Activated naive CD8-positive, alpha-beta T cell (primary cell): ENCODE results near the gene OARD1.

ENCODE experiments used
- H3K27ac Mint-ChIP-seq: one replicate; pipeline ENCODE4 v1.8.0; 2021; ENCODE audit warnings: mixed read lengths
- H3K27me3 Mint-ChIP-seq: one replicate; pipeline ENCODE4 v1.8.0; 2021; ENCODE audit warnings: mixed read lengths
- H3K36me3 Mint-ChIP-seq: one replicate; pipeline ENCODE4 v1.8.0; 2021; ENCODE audit warnings: mixed read lengths
- H3K4me1 Mint-ChIP-seq: one replicate; pipeline ENCODE4 v1.8.0; 2021; ENCODE audit warnings: low read depth, mixed read lengths
- H3K4me3 Mint-ChIP-seq: one replicate; pipeline ENCODE4 v1.8.0; 2021; ENCODE audit warnings: mild to moderate bottlenecking, mixed read lengths
- H3K9me3 Mint-ChIP-seq: one replicate; pipeline ENCODE4 v1.8.0; 2021; ENCODE audit warnings: low read depth, mixed read lengths

Gene OARD1

GRCh38 chr6:41083072-41083471, 10.9 kb upstream of the OARD1 start:
- no peak overlapping the region for H3K27ac Mint-ChIP-seq
- no peak overlapping the region for H3K4me3 Mint-ChIP-seq
- no peaks in the 10 kb centered on the region for H3K9me3 Mint-ChIP-seq

GRCh38 chr6:41080621-41081020, 8.5 kb upstream of the OARD1 start:
- Mint-ChIP-seq H3K4me1 (peaks cover 65% of the 10 kb centered on the region), H3K27me3 (no peaks in the 10 kb centered on the region), H3K27ac (peak overlapping the region; percentile 92), H3K36me3 (peaks cover 21% of the 10 kb centered on the region), H3K4me3 (peak overlapping the region; percentile 75), H3K9me3 (no peaks in the 10 kb centered on the region)

More at GRCh38 chr6:41083072-41083471, 10.9 kb upstream of the OARD1 start:
- Mint-ChIP-seq H3K27me3 (no peaks in the 10 kb centered on the region), H3K36me3 (peaks cover 23% of the 10 kb centered on the region), H3K4me1 (peaks cover 55% of the 10 kb centered on the region)

DNA sequence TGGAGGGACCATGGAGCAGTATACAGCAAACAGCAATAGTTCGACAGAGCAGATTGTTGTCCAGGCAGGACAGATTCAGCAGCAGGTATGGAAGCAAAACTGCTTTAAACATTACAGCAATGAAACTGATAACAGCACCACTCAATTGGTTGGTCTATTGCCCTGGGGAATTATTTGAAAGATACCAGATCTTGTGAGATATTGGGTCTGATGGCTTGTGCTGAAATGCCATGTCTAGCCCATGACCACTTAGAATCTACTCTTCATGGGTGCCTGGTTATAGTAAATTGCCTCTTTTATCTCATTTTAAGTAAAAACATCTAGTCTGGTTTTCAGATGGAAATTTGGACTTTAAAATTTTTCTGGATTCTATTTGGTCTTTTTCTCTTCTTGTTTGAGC, 6.9 kb upstream of the OARD1 start:
- Mint-ChIP-seq H3K36me3 (peaks cover 22% of the 10 kb centered on the region), H3K27me3 (no peaks in the 10 kb centered on the region)

DNA sequence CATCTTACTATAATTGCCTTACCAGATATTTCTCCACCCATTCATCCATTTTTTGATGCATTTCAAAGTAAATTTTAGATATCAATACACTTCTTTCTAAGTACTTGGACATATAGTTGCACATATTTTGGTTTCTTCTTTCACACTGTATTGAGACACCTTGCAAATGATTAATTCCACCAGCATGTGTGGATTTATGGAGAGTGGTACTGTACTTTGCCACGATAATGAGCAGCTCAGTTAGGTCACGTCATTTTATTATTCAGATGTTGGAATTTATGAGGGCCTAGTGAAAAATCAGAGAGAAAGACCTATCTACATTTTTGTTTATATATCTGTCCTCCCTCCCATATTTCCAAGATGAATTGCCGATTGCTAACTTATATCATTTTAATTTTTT, 5.9 kb upstream of the OARD1 start:
- no peak overlapping the region for H3K4me3 Mint-ChIP-seq

More for the DNA sequence above, 6.9 kb upstream of the OARD1 start:
- H3K9me3 Mint-ChIP-seq: no peaks in the 10 kb centered on the region
- H3K27ac Mint-ChIP-seq: peak overlapping the region; percentile 88
- no peak overlapping the region for H3K4me3 Mint-ChIP-seq
- peaks cover 79% of the 10 kb centered on the region for H3K4me1 Mint-ChIP-seq

DNA sequence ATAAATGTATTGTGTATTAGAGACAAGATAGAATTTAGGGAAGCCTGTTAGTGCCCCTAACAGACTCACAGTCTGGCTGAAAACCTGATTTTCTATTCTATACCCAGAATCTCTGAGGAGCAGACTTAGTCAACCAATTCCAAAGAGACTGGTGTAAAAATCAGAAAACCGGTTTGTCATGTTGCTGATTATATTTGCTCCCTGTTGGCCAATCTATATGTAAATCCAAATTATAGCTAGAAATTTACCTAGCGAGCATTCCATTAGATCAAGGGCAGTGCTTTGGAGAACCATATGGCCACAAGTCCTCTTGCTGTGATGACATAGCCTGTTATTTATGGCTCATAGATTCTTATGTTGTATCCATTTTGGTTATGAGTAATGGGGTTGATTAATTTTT, 5.4 kb upstream of the OARD1 start:
- peaks cover 24% of the 10 kb centered on the region for H3K36me3 Mint-ChIP-seq
- no peak overlapping the region for H3K27ac Mint-ChIP-seq
- no peaks in the 10 kb centered on the region for H3K9me3 Mint-ChIP-seq
- peaks cover 71% of the 10 kb centered on the region for H3K4me1 Mint-ChIP-seq
- H3K27me3 Mint-ChIP-seq: no peaks in the 10 kb centered on the region
- no peak overlapping the region for H3K4me3 Mint-ChIP-seq

More for the DNA sequence above, 5.9 kb upstream of the OARD1 start:
- Mint-ChIP-seq H3K27me3 (no peaks in the 10 kb centered on the region), H3K36me3 (peaks cover 24% of the 10 kb centered on the region), H3K27ac (no peak overlapping the region), H3K9me3 (no peaks in the 10 kb centered on the region), H3K4me1 (peaks cover 77% of the 10 kb centered on the region)

- Mint-ChIP-seq H3K27me3 (no peaks in the 10 kb centered on the region), H3K4me1 (peaks cover 65% of the 10 kb centered on the region), H3K4me3 (peak overlapping the region; percentile 99), H3K27ac (peak overlapping the region; percentile 98), H3K9me3 (no peaks in the 10 kb centered on the region), H3K36me3 (peaks cover 20% of the 10 kb centered on the region)
These were observed 3.8 kb upstream of the OARD1 start for GRCh38 chr6:41075651-41076626.

DNA sequence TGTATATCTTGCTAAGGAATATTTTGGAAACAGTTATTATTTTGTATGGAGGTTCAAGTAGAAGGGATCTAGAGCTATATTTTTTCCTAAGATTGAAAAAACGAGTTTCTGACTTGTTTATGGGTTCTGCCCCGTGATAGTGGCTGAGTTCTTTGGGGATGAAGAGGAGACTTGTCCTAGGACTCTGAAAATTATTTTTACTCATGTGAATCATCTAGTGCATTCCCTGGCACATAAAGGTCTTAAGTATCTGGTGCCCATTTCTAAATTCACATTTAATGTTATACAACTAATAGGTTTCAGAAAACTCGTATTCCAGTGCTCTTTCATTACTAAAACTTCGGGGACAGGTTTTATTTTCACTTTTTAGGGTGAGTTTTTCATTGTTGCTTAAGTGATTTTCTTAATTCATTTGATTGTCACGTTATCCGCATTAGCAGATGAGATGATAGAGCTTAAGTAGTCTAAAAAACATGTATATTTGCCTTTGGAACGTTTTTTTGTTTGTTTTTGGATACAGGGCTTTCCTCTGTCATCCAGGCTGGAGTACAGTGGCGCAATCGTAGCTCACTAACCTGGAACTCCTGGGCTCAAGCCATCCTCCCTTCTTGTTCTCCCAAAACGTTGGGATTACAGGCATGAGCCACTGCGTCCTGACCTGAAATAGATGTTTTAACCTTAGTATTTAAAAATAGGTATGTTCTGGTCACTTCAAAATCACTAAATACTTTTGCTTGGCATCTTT, 2.7 kb upstream of the OARD1 start:
- H3K4me1 Mint-ChIP-seq: peaks cover 61% of the 10 kb centered on the region
- H3K4me3 Mint-ChIP-seq: peak overlapping the region; percentile 99
- H3K36me3 Mint-ChIP-seq: peaks cover 14% of the 10 kb centered on the region
- peak overlapping the region; percentile 98 for H3K27ac Mint-ChIP-seq
- H3K27me3 Mint-ChIP-seq: no peaks in the 10 kb centered on the region
- no peaks in the 10 kb centered on the region for H3K9me3 Mint-ChIP-seq

DNA sequence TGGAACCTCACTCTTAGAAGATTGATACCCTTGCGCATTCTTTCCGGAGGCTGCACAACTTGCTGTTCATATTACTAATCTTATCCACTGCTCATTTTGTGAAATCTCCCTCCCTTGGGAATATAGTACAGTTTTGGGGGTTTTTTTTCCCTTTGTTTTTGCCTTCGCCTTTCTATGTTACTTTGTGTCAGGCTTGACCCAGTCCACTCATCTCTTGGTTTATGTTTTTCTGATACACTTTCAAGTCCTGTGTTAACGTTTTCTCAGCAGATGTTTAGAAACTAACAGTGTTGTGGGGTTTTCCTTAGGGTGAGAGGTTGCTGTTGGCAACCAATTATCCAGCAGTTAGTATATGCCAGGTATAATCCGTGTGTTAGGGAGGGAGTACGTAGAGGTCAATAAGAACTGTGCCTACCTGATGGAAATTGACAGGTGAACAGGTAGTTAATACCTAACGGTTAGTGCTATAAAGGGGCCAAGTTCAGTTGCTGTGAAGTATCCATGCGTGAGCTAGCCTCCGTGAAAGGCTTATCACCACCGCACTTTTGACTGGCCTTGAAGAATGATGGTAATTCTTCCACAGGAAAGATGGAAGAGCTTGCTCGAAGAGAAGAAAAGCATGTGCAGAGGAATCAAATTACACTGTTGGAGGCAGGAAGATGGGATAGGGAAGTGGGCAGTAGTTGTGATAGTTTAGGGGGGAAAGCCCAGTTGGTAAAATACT, 2.0 kb upstream of the OARD1 start:
- Mint-ChIP-seq H3K27me3 (no peaks in the 10 kb centered on the region), H3K4me3 (peak overlapping the region; percentile 99), H3K36me3 (peaks cover 9% of the 10 kb centered on the region), H3K4me1 (peaks cover 60% of the 10 kb centered on the region), H3K27ac (peak overlapping the region; percentile 98), H3K9me3 (no peaks in the 10 kb centered on the region)

DNA sequence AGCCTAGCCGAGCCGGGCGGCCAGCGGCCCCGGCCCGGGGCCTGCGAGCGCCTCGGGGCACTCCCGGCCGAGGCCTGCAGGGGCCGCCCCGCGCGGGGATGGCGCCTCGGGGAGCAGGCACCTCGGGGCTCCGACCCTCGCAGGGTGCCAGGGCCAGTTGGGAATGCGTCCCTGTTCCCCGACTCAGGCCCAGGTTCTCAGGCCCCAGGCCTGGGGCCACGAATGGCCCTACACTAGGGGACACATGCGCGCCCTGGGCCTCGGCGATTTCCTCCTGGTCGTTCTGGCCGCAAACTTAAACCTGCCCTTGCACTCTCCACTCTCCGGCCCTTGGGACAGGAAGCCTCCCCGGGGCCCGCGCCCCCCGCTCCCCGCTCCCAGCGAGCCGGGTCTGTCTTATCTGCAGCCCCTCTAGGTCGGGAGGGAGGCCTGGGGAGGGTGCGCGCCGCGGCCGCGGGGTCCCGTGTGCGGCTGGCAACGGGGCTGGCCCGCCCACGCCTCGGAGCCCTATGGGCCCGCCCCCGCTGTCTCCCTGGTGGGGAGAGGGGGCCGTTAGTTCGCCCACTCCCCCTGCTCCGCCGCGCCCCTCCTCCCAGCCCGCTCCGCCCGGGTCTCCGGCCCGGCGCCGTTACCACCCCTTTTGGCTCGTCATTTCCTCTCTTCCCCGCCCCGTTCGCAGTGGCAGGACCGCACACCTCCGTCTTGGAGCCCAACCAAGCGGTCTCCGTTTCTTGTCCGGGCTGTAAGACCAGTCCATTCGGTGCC, 1.2 kb upstream of the OARD1 start:
- peak overlapping the region; percentile 98 for H3K27ac Mint-ChIP-seq
- H3K27me3 Mint-ChIP-seq: no peaks in the 10 kb centered on the region
- H3K9me3 Mint-ChIP-seq: no peaks in the 10 kb centered on the region
- peaks cover 54% of the 10 kb centered on the region for H3K4me1 Mint-ChIP-seq
- H3K4me3 Mint-ChIP-seq: peak overlapping the region; percentile 99
- H3K36me3 Mint-ChIP-seq: peaks cover 5% of the 10 kb centered on the region

GRCh38 chr6:41072836-41073202, 663 bp upstream of the OARD1 start, which contains the start of gene NFYA:
TSS of gene NFYA (plus strand) at chr6:41072974. CDS start at chr6:41079090, 6,116 bp downstream.
- Mint-ChIP-seq H3K9me3 (no peaks in the 10 kb centered on the region), H3K27ac (peak within 1 kb of the TSS; percentile 98), H3K4me3 (peak within 1 kb of the TSS; percentile 99), H3K4me1 (peaks cover 51% of the 10 kb centered on the region), H3K36me3 (peaks cover 5% of the 10 kb centered on the region), H3K27me3 (no peaks in the 10 kb centered on the region)

GRCh38 chr6:41071501-41071922, 644 bp downstream of the OARD1 start:
- H3K27ac Mint-ChIP-seq: peak overlapping the region; percentile 96
- no peaks in the 10 kb centered on the region for H3K27me3 Mint-ChIP-seq
- H3K4me3 Mint-ChIP-seq: peak overlapping the region; percentile 97
- H3K4me1 Mint-ChIP-seq: peaks cover 50% of the 10 kb centered on the region
- peaks cover 10% of the 10 kb centered on the region for H3K36me3 Mint-ChIP-seq
- no peaks in the 10 kb centered on the region for H3K9me3 Mint-ChIP-seq

DNA sequence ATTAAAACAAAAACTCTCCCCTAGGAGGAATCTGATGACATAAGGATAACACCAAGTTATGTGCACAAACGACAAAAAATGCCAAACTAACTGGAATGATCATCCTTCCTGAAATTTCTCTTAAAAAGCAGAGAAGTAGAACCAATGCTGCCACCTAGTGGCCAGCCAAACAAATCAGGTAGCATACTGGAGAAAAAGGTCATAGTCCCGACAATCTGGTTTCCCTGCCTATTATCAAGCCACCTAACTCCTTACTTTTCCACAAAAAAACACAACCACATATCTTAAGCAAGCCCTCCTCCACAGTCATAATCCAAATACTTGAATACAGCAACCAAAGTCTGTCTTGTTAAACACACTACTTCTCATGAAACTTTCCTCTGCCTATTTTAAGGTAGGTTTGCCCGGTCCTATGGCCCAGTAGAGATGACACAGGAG, 5.3 kb downstream of the OARD1 start:
- no peak overlapping the region for H3K4me3 Mint-ChIP-seq
- peaks cover 11% of the 10 kb centered on the region for H3K36me3 Mint-ChIP-seq
- H3K27ac Mint-ChIP-seq: no peak overlapping the region
- H3K27me3 Mint-ChIP-seq: no peaks in the 10 kb centered on the region
- peaks cover 36% of the 10 kb centered on the region for H3K4me1 Mint-ChIP-seq
- H3K9me3 Mint-ChIP-seq: no peaks in the 10 kb centered on the region

DNA sequence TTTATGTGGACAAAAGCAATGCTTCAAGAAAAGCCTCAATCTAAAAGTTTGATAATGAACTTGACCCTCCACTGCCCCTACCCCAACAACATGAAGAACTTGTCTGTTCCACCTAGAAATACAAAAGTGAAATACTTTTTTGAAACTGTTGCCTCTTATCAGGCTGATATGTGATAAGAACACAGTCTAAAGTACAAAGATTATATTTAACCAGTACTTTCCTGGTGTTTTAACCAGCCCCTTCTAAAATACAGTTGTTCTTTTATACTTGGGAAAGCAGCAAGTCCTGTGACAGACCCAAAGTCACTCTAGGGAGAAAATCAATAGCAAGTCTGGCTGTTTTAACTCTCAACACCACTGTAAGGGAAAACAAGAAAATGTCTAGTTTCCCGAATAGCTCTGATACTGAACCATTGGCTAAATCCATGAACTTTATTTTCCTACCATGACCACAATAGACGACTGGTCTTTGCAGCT, 6.6 kb downstream of the OARD1 start:
- H3K9me3 Mint-ChIP-seq: no peaks in the 10 kb centered on the region
- peaks cover 11% of the 10 kb centered on the region for H3K36me3 Mint-ChIP-seq
- no peaks in the 10 kb centered on the region for H3K27me3 Mint-ChIP-seq
- H3K27ac Mint-ChIP-seq: no peak overlapping the region
- H3K4me1 Mint-ChIP-seq: peaks cover 27% of the 10 kb centered on the region
- H3K4me3 Mint-ChIP-seq: no peak overlapping the region

DNA sequence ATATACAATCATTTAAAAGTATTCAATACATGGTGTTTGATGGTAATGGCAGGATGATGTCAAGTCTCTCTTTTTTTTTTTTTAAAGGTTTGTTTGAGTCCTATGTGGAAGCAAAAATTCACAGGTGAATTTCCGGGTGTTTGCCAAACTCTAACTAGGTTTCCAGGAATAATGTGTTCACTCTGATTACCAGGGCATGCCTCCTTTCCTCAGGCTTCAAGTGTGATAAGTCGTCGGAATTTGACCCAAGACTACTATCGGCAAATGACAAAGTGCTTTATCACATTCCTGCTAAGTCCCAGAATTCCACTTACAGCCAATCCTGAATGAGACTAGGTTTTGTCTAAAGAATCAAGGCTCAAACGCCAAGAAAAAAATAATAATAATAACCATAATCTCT, 7.3 kb downstream of the OARD1 start:
- Mint-ChIP-seq H3K9me3 (no peaks in the 10 kb centered on the region), H3K27ac (no peak overlapping the region), H3K36me3 (peaks cover 14% of the 10 kb centered on the region), H3K27me3 (no peaks in the 10 kb centered on the region), H3K4me1 (peaks cover 22% of the 10 kb centered on the region), H3K4me3 (no peak overlapping the region)
